Lung (tissue), 12 donors: ENCODE results near the gene SASH1. TPM values are rescaled to one million over a fixed set of nuclear protein-coding genes. Genes with fewer than 3 reads are reported as not detected.
A peak's percentile ranks its signal among the peaks of the same experiment; 100 is the strongest.

Source experiments
- ATAC-seq: fragments of 200-7000 bp; cut with Tn5 transposase; one replicate; pipeline ENCODE4 v1.9.1; 2020; ENCODE audit warnings: moderate number of reproducible peaks; ENCODE audit not compliant: insufficient read depth, low FRiP score
- DNase-seq, 3 donors: peaks; one replicate each; pipeline ENCODE4 v3.0.0-alpha.2; 2013 to 2017
- H3K27ac ChIP-seq, 2 donors: one replicate each; pipeline ENCODE4 v1.5.1; 2013; ENCODE audit warnings: mild to moderate bottlenecking in 2 of 2, moderate library complexity in 2 of 2, control low read depth in 1 of 2, inconsistent platforms in 1 of 2, low read depth in 1 of 2, low read length in 1 of 2
- H3K27me3 ChIP-seq, 3 donors: one replicate each; pipeline ENCODE4 v1.5.1; 2013; ENCODE audit warnings: low read length in 2 of 3; ENCODE audit not compliant: control insufficient read depth in 3 of 3, insufficient read depth in 3 of 3
- H3K36me3 ChIP-seq, 4 donors: one replicate each; pipeline ENCODE4 v1.5.1; 2013; ENCODE audit warnings: low read length in 4 of 4, mild to moderate bottlenecking in 1 of 4, moderate library complexity in 1 of 4; ENCODE audit not compliant: control insufficient read depth in 4 of 4, insufficient read depth in 4 of 4
- H3K4me1 ChIP-seq, 5 donors: one replicate each; pipeline ENCODE4 v1.5.1; 2013; ENCODE audit warnings: low read length in 5 of 5, mild to moderate bottlenecking in 2 of 5, moderate library complexity in 1 of 5; ENCODE audit not compliant: control insufficient read depth in 5 of 5, insufficient read depth in 5 of 5
- H3K4me3 ChIP-seq: one replicate; pipeline ENCODE4 v1.5.1; 2013; ENCODE audit warnings: mild to moderate bottlenecking, control low read depth, moderate library complexity
- H3K9ac ChIP-seq, 2 donors: one replicate each; pipeline ENCODE4 v1.5.1; 2013; ENCODE audit warnings: low read length in 2 of 2, control low read depth in 1 of 2; ENCODE audit not compliant: insufficient read depth in 1 of 2
- H3K9me3 ChIP-seq, 4 donors: one replicate each; pipeline ENCODE4 v1.5.1; 2013; ENCODE audit warnings: low read length in 3 of 4, mild to moderate bottlenecking in 1 of 4, moderate library complexity in 1 of 4; ENCODE audit not compliant: control insufficient read depth in 4 of 4, insufficient read depth in 3 of 4
- WGBS, 2 donors: extraction: QIAGEN DNeasy Blood & Tissue Kit; methylation state at CpG; one replicate each; pipeline ENCODE4 v1.1.7; 2013; 5-methylcytosine and 5-hydroxymethylcytosine counted together
- polyA plus RNA-seq, 2 donors: library from polyadenylated mRNA; stranded (reverse); fragments of 200-250 nt; gene quantifications; one replicate each; pipeline ENCODE4 v1.2.1, GENCODE V29; 2013
- total RNA-seq, 2 donors: library from RNA; depleted of rRNA in 1 of 2; stranded (reverse); fragments of >200 nt in 1 of 2; gene quantifications; one replicate each; pipeline ENCODE4 v1.2.1, GENCODE V29; 2014 to 2021
- TF ChIP-seq, protein P1 (sequence below): IDR thresholded peaks from 2 replicates; pipeline ENCODE4 v1.5.1; 2012; ENCODE audit warnings: mild to moderate bottlenecking; ENCODE audit errors: control extremely low read depth, extremely low read depth
- donor health status: control.
- donor health status: control.
- donor health status: Bipolar disorder and iron deficiency.
- donor health status: healthy.
- donor health status: DM: yes; HTN: yes; CAD: no.

SASH1 gene
- total and polyA plus RNA-seq, 4 donors, result 18.8 to 114 (median 42.2) TPM

DNA sequence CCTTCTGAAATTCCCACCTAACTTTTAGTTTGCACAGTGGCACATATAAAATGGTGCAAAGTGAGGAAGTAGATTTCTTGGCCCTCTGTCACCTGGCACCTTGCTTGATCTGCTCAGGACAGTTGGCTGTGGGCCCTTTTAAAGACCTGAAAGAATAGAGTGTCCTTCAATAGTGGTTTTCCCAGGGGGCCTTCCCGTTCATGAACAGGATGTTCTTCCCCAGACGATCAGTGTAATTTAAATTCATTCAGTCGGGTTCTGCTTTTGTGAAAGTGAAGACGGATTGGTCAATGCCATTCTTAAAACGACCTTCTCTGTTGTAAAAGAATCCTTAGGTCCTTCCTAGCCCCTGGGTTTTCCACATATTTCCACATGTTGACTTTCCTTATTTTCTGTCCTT lies 178.5 kb downstream of the SASH1 start:
- H3K9me3 ChIP-seq, result no peaks in the 10 kb centered on the region
- no peaks in the 10 kb centered on the region for H3K27me3 ChIP-seq
- no peak overlapping the region for H3K9ac ChIP-seq
- H3K27ac ChIP-seq, result peak overlapping the region; percentile 40 to 62
- DNase-seq (no peak), ATAC-seq (no peak)
- H3K4me3 ChIP-seq, result no peak overlapping the region
- 54 to 63% methylated on average over 5 of the region's 5 CpGs for WGBS, 2 donors
- peaks cover 0 to 38% (median 6%) of the 10 kb centered on the region in 5 donors for H3K4me1 ChIP-seq
- H3K36me3 ChIP-seq, result peaks cover 9 to 36% (median 18%) of the 10 kb centered on the region in 4 donors
- TF ChIP-seq, protein P1, sequence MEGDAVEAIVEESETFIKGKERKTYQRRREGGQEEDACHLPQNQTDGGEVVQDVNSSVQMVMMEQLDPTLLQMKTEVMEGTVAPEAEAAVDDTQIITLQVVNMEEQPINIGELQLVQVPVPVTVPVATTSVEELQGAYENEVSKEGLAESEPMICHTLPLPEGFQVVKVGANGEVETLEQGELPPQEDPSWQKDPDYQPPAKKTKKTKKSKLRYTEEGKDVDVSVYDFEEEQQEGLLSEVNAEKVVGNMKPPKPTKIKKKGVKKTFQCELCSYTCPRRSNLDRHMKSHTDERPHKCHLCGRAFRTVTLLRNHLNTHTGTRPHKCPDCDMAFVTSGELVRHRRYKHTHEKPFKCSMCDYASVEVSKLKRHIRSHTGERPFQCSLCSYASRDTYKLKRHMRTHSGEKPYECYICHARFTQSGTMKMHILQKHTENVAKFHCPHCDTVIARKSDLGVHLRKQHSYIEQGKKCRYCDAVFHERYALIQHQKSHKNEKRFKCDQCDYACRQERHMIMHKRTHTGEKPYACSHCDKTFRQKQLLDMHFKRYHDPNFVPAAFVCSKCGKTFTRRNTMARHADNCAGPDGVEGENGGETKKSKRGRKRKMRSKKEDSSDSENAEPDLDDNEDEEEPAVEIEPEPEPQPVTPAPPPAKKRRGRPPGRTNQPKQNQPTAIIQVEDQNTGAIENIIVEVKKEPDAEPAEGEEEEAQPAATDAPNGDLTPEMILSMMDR, result no peak

DNA sequence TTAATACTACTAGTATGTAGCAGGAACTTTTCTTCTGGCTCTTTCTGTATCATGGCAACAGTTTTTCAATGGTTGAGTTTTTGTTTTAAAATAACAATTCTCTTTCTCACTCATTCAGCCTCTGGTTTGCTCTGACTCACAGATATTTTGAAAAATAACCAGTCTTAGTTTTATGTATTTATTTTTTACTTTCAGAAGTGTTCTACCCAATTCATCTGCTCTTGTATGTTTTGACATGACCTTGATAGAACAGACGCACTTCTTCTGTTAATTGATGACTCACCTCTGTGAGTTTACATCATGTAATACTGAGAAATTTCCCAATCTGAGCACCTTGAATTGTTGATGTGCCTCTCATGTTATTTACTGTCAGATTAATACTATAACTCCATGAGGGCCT lies 178.9 kb downstream of the SASH1 start:
- H3K4me1 ChIP-seq, result peaks cover 0 to 37% (median 4%) of the 10 kb centered on the region in 5 donors
- peaks cover 9 to 34% (median 18%) of the 10 kb centered on the region in 4 donors for H3K36me3 ChIP-seq
- no peak overlapping the region for H3K9ac ChIP-seq
- DNase-seq (no peak), ATAC-seq (no peak)
- H3K4me3 ChIP-seq, result no peak overlapping the region
- H3K9me3 ChIP-seq, result no peaks in the 10 kb centered on the region
- no peak overlapping the region for H3K27ac ChIP-seq
- TF ChIP-seq, protein P1, result no peak
- H3K27me3 ChIP-seq, result no peaks in the 10 kb centered on the region
- 30 to 71% methylated on average over 1 of the region's 1 CpG for WGBS, 2 donors

DNA sequence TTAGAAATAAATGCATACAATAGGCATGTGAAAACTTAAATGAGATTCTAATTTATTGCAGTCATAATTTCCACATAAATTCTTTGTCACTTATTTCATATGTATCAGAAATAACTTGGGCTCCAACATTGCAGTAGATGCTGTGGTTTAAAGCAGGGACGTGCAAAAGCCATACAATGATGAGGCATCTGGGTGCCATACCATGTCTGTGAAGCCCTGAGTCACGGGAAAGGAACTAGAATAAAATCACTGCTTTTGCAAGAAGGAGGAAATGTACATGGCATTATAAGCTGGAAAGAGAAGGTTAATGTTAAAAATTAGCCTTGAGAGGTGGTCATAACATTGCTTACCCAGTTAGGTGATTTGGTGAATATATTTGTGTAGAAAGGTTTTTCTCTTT lies 180.4 kb downstream of the SASH1 start:
- H3K27me3 ChIP-seq, result no peaks in the 10 kb centered on the region
- peak overlapping the region in 1 of 2 donors; percentile 5 for H3K27ac ChIP-seq
- peaks cover 16 to 36% (median 18%) of the 10 kb centered on the region in 4 donors for H3K36me3 ChIP-seq
- H3K9me3 ChIP-seq, result no peaks in the 10 kb centered on the region
- peaks cover 0 to 33% (median 2%) of the 10 kb centered on the region in 5 donors for H3K4me1 ChIP-seq
- H3K4me3 ChIP-seq, result no peak overlapping the region
- DNase-seq, result no peak
- TF ChIP-seq, protein P1, result no peak
- WGBS, 2 donors, result 82 to 85% methylated on average over 2 of the region's 2 CpGs
- no peak for ATAC-seq
- H3K9ac ChIP-seq, result no peak overlapping the region

DNA sequence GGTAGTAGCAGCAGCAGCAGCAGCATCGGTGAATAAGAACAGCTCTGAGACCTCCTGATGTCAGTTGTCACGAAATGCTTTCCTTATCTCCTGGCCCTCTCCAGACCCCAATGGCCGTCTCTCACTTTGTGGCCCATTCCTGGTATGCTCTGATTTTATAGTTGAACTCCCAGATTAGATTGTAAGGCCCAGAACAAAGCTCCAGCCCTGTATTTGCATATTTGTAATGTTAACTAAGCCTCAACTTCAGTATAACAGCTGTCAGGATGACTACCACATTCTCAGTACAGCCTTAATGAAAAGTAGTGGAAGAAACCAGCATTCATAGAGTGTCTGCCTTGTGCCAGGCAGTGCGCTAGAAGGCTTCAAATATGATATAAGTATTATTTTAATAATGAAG lies 180.9 kb downstream of the SASH1 start:
- Histone ChIP-seq H3K27ac (peak overlapping the region in 1 of 2 donors; percentile 5), H3K9ac (no peak overlapping the region), H3K4me1 (peaks cover 0 to 28% (median 2%) of the 10 kb centered on the region in 5 donors), H3K9me3 (no peaks in the 10 kb centered on the region), H3K4me3 (no peak overlapping the region), H3K27me3 (no peaks in the 10 kb centered on the region), H3K36me3 (peaks cover 16 to 39% (median 21%) of the 10 kb centered on the region in 4 donors)
- TF ChIP-seq, protein P1, result no peak
- ATAC-seq (no peak), DNase-seq (peak in 1 of 3 donors; percentile 40)
- 68 to 84% methylated on average over 4 of the region's 4 CpGs for WGBS, 2 donors
